GM18508 (cell line): Measurements from ENCODE around the gene NT5DC1.

Experiments
- ATAC-seq: cut with Tn5 transposase; IDR thresholded peaks from one replicate; pipeline ENCODE4 v1.9.1; 2021; ENCODE audit warnings: moderate number of reproducible peaks; ENCODE audit not compliant: insufficient read depth, unreplicated experiment

Gene NT5DC1

DNA sequence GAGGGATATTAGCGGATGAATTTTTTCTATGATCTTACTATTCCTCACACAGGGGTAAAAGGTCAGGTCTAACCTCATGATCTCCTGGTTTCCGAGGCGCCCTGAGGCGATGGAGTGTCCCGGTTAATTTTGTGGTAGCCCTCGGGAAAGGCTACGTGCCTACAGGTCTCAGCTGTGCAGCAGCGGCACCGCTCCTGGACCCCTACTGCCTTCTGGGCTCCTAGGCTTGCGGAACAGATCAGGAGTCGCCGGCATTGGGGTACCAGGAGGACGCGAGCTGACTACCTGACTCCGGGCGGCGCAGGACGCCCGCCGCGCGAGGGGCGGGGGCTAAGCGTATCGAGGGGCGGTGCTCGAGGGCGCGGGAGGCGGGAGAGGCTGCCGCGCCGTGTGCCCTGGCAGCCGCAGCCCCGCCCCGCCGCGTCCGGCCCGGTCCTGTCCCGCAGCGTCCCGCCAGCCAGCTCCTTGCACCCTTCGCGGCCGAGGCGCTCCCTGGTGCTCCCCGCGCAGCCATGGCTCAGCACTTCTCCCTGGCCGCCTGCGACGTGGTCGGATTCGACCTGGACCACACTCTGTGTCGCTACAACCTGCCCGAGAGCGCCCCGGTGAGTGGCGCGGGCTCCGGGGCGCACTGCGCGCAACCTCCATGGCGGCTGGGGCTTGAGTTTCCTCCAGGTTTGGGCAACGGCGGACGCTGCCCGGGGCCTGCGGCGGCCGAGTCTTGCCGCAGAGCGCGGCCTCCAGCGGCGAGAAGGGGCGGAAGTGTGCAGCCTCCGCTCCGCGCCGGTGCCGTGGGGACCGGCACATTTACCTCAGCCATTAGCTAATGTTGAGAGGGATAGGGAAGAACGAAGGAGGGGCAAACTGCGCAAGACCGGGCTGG is at the start of gene NT5DC1:
TSS of gene NT5DC1 (plus strand) at position 435 of the 883 bp plus-strand sequence. CDS start at position 513, 78 bp downstream.
- ATAC-seq: peak; percentile 63

DNA sequence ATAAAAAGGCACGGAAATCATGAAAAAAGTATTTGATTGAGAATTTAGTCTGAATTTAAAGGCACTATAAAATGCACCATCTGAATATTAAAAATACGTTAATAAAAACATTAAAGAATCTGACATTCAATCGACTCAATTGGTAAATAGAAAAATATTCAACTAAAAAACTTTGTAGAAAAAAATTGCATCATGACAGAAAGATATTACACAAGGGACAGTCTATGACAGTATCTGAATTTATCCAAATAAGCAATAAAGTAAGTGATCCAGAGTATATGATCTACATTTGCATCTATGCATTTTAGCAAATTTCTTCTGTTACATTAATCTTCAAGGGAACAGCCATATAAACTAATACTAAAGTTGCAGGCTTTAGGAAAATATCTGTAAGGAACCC is 49.4 kb upstream of the NT5DC1 start:
- no peak for ATAC-seq

DNA sequence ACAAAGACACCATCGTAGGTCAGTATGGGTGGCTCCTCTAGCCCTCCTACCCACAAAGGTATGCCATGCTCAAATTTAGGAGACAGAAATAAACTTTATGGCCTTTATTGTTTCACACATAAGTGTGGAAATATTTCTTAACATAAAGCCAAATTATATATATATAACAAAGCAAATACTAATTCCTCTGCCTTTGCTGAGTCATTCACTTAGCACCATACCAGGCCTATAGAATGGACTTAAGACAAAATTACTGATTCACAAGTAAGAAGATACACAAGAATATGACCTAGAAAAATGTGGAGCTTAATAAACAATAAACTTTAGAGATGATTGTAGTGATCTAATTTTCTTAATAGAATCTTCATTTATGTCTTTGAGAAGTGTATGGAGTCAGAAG is 45.1 kb upstream of the NT5DC1 start:
- ATAC-seq: no peak

DNA sequence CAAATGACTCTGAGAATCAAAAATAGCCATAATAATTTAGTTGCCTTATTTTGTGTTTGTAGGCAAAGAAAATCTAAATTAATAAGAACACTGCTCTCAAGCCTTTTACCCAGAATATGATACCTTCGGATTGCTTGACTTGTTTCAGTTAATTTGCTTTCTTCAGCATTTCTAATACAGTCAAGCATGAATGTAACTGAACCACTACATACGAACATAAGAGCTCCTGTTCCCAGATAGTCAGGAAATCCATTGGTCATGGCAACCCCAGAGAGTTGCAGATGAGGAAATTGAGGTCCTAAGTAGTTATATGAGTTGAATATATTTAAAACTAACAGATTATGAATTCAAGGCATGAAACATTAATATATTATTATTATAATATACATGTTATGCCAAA is 42.9 kb upstream of the NT5DC1 start:
- ATAC-seq: no peak

DNA sequence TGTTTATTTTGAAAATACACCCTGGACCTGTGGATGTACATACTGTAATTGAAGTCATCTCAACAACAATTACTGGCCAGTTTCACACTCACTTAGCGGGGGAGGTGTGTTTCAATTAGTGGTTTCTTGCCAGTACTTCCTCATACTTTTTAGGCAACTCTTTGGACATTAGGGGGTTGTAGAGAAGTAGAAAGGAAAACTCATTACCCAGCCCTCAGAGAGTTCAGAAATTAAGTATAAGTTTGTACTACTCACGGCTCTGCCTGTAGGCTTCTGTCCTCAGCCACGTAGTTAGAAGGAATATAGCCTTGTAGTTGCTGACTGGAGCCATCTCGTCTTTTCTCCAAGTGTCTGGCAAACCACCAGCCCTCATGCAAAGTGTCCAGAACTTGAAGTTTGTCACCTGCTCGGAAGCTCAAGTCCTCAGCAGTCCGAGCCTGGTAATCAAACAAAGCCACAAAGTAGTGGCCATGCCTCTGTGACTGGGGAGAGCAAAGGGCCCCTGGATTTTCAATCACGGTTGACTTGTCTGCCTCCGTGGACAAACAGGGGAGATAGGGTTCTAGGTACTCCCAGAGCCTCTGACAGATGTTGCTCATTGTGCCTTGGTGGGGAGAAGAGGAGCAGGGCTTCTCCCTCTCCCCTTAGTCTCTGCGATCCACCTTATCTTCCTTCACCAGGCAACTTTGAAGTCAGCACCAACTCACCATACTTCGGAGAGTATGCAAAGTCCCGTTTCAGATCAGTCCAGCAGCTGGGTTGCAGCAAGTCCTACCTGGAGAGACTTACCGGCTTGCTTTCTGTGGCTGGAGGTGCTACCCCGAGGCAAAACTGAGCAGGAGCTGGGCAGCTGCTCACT is 40.7 kb upstream of the NT5DC1 start:
- ATAC-seq: no peak

DNA sequence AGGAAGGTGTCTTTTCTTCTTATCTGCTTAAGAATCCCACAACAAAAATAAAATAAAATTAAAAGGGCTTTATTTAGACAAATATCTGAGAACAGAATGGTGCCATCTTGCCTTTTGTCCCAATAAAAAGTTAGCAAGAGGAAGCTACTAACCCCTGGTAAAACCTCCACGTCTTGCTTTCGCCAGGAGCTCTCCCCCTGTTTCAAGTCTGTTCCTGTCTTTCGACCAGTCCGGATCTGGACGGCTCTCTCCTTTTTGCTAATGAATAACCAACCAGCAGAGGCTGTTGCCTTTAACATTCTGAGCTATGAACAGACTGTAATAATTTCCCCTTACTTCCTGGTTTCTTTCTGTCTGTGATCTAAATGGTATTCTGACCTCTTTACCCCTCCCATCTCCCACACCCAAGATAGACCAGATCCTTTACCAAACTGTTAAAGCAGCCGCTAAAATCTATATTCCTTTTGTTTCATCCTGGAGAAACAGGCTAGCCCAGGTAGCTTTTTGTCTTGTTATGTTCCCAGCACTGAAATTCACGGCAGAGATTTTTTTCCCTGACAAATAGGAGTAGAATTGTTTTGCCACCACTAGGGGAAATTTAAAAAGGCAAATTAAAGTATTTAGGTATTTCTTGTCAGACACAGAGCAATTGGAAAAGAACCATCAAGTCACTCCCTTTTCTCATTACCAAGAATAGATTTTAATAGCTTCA is 39.9 kb upstream of the NT5DC1 start, which contains the start of gene FRK:
TSS of gene FRK (minus strand) at position 320 of the 712 bp plus-strand sequence. CDS start 580 bp downstream, outside the sequence.
- no peak for ATAC-seq

- no peak for ATAC-seq
Observed at GRCh38 chr6:116062496-116062895, 38.2 kb upstream of the NT5DC1 start.

DNA sequence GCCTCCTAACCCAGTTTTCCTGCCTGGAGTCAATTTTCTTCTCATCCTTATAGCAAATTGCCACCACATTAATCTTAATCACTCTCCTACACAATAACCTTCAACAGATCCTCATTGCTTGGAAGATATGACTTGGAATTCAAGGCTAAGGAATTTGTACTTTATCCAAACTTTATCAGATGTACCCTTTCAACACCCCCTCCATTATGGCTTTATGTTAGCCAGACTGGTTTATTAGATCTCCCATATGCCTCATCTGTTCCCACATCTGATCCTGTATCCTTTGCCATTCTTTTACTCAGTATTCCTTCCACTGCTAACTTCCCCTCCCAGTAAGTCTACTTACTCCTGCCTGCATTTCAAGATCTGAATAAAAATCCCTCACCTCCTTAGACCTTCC is 36.0 kb upstream of the NT5DC1 start:
- no peak for ATAC-seq

GRCh38 chr6:116066789-116067188 is 33.9 kb upstream of the NT5DC1 start:
- ATAC-seq: no peak

DNA sequence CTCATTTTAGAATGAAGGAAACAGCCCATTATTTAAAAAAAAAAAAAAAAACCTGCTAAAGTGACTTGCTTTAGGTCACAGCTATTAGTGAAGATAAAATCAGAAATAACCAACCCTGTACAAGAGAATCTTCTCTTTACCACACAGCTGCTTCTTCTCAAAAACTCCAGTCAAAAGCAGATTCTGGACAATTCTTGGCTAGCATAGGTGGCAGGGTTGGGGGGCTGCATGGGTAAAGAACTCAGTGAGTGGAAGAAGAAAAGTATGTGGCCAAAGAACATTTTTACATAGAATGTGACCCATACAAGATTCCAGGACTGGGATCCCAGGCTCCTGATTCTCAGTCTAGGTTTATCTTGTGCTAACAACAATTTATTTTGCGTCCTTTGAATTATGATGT is 30.6 kb upstream of the NT5DC1 start:
- ATAC-seq: no peak

- ATAC-seq: no peak
Observed at GRCh38 chr6:116070616-116071389, 29.9 kb upstream of the NT5DC1 start.

GRCh38 chr6:116072368-116072767 is 28.3 kb upstream of the NT5DC1 start:
- ATAC-seq: no peak

GRCh38 chr6:116073765-116074440 is 26.8 kb upstream of the NT5DC1 start:
- ATAC-seq: no peak

DNA sequence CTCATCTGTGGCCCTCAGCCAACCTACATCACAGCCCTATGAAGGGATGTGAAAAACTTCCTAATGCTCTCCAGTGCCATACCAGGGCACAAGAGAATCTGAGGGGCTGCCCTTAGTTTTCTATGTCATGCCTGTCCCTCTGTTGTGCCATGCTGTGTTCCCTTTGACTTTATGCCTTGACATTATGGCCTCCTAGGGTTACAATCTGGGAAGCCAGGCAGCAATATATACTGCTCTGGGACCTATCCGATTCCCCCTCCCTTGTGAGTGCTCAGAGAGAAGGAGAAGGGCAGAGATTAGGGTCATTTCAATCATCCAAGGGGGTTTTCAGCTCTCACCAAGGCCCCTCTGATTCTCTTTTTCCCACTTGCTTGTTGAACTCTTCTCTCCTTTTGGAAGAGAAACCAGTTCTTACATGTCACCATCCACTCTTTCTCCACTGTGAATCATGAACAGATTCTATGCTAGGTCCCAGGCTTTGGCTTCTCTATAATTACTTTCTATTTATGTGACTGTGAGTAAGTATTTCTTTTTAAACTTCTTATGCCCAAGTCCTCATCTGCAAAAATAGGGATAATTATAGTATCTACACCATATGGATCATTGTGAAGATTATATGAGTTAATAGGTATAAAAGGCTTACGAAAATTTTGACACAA is 25.8 kb upstream of the NT5DC1 start:
- no peak for ATAC-seq

DNA sequence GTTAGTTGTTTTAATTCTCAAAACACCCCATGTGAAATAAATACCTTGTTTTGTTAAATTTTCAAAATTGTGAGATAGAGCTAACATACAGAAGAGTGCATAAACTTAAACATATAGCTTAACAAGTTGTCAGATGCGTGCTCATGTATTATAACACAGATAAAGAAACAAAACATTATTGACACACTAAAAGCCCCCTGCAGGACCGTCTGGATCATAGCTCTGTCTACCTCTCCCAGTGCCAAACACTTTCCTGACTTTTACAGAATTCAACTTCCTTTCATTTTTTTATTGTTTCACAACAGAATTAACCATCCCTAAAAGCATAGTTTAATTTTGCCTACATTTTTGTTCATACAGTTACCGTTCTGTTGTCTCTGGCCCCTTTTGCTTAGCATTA is 22.1 kb upstream of the NT5DC1 start:
- ATAC-seq: no peak

DNA sequence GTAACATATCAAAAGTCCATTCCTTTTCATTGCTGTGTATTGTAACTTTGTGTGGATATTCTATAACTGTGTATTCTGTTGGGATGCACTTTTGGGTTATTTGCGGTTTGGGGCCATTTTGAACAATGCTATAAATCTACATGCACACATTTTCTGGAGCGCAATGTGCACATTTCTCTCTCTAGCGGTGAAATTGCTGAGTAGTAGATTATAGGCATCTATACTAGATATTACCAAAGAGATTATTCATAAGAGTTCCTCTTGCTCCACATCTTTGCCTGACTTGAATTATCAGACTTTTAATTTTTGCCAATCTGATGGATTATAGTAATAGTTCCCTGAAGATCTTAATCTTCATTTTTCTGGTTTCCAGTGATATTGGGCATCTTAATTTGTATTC is 21.7 kb upstream of the NT5DC1 start:
- ATAC-seq: no peak

DNA sequence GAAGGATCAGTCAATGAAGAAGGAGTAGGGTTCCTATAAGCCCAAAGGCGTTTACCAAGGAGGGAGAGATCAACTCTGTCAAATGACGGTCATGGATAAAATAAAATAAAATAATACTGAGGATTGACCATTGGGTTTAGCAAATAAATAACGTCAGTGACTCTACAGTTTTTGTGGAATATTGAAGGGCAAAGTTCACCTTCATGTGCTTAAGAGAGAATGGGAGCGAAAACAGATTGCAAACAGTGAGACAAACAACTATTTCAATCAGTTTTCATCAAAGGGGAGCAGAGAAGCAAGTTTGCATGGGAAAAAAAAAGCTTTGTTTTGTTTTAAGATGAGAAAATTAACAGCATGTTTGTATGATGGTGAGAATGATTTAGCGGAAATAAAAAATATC is 17.6 kb upstream of the NT5DC1 start:
- ATAC-seq: no peak

DNA sequence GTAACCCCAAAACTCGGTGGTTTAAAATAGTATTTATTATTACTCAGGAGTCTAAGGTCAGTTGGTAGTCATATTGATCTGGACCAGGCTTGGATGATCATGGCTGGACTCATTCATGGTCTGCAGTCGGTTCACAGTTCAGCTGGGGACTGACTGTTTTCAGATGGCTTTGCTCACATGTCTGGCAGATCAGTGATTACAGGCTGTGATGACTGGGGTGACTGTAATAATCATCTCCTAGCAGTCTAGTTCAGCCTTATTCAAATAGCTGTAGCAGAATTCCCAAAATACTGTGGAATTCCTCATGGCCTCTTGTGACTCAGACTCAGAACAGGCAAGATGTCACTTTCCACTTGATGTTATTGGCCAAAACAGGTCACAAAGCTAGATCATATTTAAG is 16.4 kb upstream of the NT5DC1 start:
- no peak for ATAC-seq
